Peyer's patch (tissue), 4 donors: ENCODE measurements around the gene BICRAL.

Experiments
- POLR2A ChIP-seq, 2 donors: fragments of 450-650 bp; IDR thresholded peaks; one replicate each; pipeline ENCODE4 v1.5.1; 2017; ENCODE audit warnings: antibody characterized with exemption in 2 of 2, mild to moderate bottlenecking in 2 of 2, moderate library complexity in 2 of 2
- TF ChIP-seq, protein P1 (sequence below), 6 experiments: fragments of 450-650 bp in 4 of 6; fragments of 200-600 bp in 2 of 6; sonication (generic) in 1 of 6; IDR thresholded peaks; one replicate each; pipeline ENCODE4 v1.5.1; 2017 to 2019; ENCODE audit warnings: antibody characterized with exemption in 6 of 6, mild to moderate bottlenecking in 3 of 6, moderate library complexity in 1 of 6

DNA sequence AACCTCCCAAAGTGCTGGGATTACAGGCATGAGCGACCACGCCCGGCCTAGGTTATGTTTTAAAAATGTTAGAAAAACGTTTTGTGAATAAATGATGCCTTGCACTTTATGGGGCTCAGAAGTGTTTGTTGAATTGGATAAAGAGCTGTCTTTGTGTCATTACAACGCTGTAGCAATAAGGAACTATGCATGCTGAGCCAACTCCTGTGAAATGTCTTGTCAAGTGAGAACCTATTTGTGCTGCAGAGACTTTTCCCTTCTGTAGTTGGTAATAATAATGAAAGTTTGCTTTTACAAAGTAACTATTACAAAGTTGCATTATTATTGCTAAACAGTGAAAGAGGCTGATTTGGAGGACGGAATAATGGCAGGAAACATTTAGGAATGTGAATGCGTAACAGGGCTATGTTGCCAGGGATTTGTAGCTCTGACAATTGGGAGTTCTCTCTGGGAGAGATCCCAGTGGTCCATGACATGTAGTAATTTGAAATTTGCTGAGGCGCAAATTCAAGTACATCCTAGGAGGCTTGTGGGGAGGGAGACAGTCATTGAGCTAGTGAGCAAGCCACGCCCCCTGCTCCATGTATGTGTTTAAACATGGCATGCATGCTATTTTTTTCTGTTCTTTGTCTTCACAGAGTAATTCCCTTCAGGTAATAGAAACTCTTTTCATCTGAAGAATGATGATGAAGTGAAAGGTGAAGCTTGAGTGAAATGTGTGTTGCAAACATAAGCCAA lies 16.8 kb upstream of the BICRAL start:
- TF ChIP-seq, protein P1, sequence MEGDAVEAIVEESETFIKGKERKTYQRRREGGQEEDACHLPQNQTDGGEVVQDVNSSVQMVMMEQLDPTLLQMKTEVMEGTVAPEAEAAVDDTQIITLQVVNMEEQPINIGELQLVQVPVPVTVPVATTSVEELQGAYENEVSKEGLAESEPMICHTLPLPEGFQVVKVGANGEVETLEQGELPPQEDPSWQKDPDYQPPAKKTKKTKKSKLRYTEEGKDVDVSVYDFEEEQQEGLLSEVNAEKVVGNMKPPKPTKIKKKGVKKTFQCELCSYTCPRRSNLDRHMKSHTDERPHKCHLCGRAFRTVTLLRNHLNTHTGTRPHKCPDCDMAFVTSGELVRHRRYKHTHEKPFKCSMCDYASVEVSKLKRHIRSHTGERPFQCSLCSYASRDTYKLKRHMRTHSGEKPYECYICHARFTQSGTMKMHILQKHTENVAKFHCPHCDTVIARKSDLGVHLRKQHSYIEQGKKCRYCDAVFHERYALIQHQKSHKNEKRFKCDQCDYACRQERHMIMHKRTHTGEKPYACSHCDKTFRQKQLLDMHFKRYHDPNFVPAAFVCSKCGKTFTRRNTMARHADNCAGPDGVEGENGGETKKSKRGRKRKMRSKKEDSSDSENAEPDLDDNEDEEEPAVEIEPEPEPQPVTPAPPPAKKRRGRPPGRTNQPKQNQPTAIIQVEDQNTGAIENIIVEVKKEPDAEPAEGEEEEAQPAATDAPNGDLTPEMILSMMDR (IDR thresholded peaks at IDR 0.05), result no peak
- no peak for TF ChIP-seq POLR2A (IDR thresholded peaks at IDR 0.05)
